IPS-18c (cell line): ENCODE data around the gene ALPK3.

ENCODE experiments used
- H3K4me3 ChIP-seq: 2 replicates; pipeline ENCODE4 v1.7.0; 2013; ENCODE audit warnings: low read depth, mild to moderate bottlenecking, low read length, moderate library complexity; ENCODE audit not compliant: insufficient read depth
- H3K9me3 ChIP-seq: one replicate; pipeline ENCODE4 v1.6.1; 2013; ENCODE audit warnings: mild to moderate bottlenecking, low read length, moderate library complexity; ENCODE audit not compliant: control insufficient read depth, insufficient read depth

The ALPK3 gene

DNA sequence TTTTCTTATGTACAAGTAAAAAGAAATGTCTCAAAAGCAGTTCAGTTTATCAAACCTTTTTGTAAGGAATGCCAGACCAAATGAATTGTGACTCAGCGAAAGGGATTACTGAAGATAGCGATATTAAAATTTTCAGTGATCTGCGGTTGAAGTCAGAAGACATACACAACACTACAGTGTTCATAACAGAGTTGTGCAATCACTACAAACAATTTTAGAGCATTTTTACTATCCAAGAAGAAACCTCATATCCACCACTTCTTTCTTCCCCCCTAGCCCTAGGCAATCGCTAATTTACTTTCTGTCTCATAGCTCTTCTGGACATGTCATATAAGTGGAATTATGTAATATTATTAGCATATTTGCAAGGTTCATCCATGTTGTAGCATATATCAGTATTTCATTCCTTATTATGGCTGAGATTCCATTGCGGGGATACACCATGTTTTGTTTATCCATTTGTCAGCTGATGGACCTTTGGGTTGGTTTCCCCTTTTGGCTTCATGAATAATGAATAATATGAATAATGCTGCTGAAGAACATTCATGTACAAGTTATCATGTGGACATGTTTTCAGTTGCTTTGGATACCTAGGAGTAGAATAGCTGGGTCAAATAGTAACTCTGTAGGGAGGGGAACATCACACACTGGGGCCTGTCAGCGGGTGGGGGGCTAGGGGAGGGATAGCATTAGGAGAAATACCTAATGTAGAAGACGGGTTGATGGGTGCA is 23.6 kb upstream of the ALPK3 start:
- no peak overlapping the region for H3K4me3 ChIP-seq

DNA sequence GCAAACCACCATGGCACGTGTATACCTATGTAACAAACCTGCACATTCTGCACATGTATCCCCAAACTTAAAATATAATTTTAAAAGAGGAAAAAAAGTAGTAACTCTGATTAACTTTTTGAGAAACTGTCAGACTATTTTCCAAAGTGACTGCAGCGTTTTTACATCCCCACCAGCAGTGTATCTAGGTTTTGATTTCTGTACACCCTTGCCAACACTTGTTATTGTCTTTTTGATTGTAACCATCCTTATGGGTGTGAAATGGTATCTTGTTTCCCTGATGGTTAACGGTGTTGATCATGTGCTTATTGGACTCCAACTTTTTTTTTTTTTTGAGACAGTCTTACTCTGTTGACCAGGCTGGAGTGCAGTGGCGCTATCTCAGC is 23.0 kb upstream of the ALPK3 start:
- no peak overlapping the region for H3K4me3 ChIP-seq
- H3K9me3 ChIP-seq, result no peaks in the 10 kb centered on the region

More for the DNA sequence above, 23.6 kb upstream of the ALPK3 start:
- no peaks in the 10 kb centered on the region for H3K9me3 ChIP-seq

DNA sequence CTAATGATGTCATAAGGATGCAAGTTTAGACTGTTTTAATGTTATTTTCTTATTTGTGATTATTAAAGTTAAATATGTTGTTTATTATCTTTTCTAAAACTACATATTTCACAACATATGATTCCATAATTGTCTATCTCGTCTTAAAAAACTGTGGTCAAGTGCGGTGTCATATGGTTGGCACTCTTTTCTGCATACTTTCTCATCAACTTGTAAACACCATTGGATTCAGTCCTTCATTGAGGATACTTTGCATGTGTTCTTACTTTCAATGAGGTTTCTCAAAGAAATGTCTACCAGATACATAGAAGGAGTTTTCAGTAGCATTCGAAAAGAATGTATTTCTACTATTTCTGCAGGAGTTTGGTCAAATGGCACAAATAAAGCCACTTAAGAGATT is 22.0 kb upstream of the ALPK3 start:
- no peaks in the 10 kb centered on the region for H3K9me3 ChIP-seq

DNA sequence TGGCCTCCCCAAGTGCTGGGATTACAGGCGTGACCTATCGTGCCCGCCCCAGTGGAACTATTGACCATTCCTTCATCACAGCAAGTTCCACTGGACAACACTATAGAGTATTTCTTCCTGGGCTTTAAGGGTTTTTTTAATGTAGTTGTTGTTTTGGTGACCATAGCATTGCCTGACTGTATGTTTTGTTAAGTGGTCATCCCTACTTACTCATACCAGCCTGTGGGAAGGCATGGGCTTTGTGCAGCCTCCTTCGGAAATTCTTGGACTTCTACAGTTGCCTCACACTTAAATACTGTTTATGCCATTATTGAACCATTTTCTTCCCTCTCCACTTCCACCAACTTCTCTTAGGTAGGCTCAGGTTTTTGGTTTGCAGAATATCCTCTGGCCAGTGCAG is 19.9 kb upstream of the ALPK3 start:
- no peak overlapping the region for H3K4me3 ChIP-seq
- H3K9me3 ChIP-seq, result no peaks in the 10 kb centered on the region

More for the DNA sequence above, 22.0 kb upstream of the ALPK3 start:
- no peak overlapping the region for H3K4me3 ChIP-seq

DNA sequence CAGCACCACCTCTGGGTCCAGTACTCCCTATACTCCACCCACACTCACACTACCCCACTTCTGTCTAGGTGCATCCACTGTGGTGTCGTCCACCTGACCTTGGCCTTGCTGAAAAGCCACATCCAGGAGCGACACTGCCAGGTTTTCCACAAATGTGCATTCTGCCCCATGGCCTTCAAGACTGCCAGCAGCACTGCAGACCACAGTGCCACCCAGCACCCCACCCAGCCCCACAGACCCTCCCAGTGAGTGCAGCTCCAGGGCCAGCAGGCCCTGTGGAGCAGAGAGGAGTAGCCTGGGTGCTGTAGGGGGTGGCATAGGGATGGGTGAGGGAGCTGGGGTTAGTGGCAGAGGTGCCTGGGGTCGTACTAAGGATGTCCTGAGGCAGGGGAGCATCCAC is 19.4 kb upstream of the ALPK3 start:
- Histone ChIP-seq H3K4me3 (no peak overlapping the region), H3K9me3 (no peaks in the 10 kb centered on the region)

DNA sequence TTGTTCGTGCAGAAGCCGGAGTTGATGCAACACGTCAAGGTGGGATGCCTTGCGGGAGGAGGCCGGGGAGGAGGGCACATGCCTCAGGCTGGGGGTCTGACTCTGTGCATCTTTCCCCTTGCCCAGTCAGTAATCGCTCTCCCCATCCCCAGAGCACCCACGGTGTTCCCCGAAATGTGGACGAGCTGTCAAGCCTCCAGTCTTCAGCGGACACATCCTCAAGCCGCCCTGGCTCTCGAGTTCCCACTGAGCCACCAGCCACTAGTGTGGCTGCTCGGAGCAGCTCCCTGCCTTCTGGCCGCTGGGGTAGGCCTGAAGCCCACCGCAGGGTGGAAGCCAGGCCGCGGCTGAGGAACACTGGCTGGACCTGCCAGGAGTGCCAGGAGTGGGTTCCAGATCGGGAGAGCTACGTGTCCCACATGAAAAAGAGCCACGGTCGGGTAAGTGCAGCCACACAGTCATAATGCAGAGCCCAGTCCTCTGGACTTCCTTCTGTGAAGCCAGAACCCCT is 18.7 kb upstream of the ALPK3 start:
- Histone ChIP-seq H3K9me3 (no peaks in the 10 kb centered on the region), H3K4me3 (no peak overlapping the region)

DNA sequence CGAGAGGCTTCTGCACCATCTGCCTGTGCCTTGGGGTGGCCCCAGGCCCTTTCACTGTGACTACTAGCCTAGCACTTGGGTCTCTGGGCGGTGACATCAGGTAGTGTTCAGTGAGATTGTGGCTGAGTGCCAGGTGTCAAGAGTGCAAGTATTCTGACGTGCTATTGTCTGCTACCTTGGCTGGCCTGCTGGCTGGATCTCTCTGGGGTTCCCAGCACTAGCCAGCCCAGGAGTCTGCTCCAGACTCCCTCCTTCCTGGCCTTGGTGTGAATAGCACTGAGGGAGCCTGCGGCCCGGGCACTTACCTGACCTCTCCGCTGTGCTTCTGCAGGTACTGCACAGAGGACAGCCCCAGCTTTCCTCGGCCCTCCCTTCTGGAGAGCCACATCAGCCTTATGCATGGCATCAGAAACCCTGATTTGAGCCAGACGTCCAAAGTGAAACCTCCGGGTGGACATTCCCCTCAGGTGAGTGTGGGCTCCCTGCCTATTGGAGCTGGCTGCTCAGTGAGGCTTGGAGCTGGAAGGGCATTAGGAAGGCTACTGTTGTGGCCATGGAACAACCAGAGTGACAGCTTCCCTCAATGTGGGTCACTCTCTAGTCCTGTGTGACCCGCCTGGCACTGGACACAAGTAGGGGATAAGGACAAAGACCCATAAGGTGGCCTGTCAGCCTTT is 17.5 kb upstream of the ALPK3 start:
- no peaks in the 10 kb centered on the region for H3K9me3 ChIP-seq
- no peak overlapping the region for H3K4me3 ChIP-seq

DNA sequence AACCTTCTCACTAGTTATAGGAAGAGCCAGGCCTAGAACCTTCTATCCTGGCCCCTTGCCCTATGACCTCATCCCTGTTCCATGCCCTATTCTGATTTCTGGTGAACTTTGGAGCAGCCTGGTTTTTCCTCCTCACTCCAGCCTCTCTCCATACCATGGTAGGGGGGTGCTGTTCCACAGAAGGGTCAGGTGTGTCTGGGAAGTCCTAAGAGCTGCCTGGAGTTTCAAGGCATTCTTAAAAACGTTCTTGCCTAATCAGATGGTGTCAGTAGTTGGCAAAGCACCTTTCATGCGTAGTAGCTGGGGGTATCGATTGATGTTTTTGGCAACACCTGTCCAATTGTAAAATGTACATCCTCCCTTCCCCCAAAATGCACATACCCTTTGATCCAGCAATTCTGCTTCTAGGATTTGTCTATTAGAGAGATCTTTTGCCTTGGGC is 16.8 kb upstream of the ALPK3 start:
- H3K9me3 ChIP-seq, result no peaks in the 10 kb centered on the region
- H3K4me3 ChIP-seq, result no peak overlapping the region

DNA sequence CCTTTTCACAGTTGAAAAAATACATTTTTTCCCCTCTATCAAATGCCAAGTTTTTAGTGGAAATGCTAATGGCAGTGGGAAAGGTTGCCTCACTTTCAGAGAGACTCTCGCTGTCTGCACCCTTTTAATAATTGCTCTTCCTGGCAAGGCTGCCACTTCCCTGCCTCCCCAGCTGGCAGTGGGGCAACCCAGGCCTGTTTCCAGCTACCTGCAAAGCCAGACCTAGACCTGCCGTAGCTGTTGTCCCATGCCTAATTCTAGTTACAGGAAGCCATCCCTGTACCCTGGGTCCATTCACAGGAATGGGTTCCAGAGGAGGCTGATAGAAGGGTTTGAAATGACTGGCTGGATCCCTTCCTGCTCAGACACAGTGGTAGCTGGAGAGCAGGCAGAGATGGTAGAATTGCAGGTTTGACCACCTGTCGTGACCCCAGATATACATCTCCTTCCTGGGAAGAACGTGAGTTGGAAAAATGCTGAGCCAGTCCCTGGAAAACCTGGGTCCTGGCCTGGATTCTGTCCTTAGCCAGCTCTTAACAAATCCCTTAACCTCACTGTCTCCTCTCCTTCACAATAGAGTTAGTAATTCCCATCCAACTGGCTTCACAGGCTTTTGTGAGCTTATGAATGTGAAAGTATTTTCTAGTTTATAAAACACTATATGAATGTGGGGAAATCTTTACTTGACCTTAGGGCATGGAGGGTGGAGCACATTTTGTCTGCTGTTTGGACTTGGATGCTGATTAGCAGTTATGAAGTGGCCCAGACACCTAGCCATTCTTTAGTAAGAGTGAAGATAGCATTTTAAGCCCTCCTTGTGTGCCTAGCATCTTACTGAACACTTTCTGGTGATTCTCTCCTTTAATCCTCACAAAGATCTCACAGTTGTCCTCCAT is 12.9 kb upstream of the ALPK3 start:
- Histone ChIP-seq H3K4me3 (no peak overlapping the region), H3K9me3 (no peaks in the 10 kb centered on the region)

DNA sequence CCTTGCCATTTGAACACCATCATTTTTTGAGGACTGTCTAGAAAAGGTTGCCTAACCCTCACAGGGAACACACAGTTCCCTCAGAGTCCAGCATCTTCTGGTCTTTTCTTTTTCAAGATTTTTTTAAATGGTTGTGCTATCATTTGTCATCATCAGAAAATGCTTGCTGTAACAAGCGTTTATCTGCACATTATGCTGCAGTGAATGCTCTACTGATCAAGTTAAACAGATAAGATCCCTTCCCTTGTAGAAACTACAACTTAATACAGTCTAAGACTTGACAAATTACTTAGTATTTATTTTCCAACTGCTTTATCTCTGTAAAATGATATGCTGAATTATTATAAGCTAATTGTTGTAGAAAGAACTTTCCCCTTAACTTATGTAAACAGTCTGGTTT is 11.9 kb upstream of the ALPK3 start:
- no peak overlapping the region for H3K4me3 ChIP-seq
- H3K9me3 ChIP-seq, result no peaks in the 10 kb centered on the region

DNA sequence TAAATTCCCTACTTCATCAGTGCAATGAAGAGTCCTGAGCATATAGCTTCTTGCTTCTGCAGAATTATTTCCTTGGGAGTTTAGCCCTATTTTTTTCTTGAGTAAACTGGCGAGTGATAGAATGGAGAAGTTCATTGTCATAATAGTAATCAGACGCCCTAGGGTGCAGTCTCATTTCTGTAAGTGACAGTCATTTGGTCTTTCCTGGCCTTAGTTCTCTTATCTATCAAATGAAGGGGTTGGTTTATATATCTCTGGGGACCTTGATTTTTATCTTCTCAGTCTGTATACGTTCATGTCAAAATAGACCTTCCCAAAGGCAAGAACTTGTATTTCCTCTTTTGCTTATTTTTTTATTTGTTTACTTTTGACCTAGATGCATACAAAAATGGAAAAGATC is 9.9 kb upstream of the ALPK3 start:
- Histone ChIP-seq H3K9me3 (no peaks in the 10 kb centered on the region), H3K4me3 (no peak overlapping the region)

DNA sequence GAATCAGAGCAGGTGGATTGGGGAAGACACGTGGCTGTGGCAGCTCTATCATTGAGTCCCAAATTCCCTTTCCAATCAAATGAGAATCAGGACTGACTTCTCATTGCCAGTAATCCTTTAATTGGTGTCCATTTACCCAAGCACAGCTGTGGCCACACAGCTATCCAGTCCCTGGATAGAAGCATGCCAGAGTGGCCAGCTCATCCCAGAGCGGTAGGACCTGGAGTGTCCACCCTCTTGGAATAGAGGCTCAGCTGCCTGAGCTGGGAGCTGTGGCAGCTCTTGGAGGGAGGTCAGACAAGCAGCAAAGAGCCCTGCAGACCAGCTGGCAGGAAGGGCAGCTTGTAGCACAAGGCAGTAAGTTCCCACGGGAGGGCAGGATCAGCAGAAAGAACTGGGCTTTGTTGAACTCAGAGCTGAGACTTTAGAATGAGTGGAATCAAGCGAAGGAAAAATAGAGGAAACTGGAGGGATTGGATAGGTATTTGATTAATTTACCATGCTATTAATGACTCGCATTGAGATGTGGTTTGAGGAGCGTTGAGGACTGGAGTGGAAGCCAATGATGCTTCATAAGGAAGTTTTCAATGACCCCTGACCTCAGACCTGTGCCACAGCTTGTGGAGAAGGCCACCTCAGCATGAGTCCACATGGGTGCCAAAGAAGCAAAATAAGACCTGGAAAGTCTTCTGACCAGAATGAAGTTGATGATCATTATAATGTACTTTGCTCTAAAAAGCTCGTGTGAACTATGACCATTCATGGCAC is 6.9 kb upstream of the ALPK3 start:
- peaks cover 2% of the 10 kb centered on the region for H3K9me3 ChIP-seq

DNA sequence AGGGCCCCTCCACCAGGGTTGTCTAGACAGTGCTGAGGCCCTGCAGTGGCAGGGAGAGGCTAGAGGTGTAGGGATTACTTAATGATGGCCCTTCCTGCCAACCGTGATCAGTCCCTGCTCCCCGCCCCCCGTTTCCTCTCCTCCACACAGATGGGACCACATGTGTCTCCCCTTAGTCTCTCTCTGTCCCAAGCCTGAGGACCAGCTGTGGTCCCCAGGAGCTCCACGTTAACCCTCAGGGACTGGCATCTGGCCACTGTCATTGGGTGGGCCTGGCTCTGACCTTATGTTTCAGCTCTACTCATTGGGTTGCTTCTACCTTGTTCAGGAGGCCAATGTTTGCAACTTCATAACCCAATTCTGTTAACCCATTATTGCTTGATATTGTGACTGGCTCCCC is 6.0 kb upstream of the ALPK3 start:
- H3K9me3 ChIP-seq, result peaks cover 2% of the 10 kb centered on the region
- H3K4me3 ChIP-seq, result no peak overlapping the region

More for the DNA sequence above, 6.9 kb upstream of the ALPK3 start:
- H3K4me3 ChIP-seq, result no peak overlapping the region

DNA sequence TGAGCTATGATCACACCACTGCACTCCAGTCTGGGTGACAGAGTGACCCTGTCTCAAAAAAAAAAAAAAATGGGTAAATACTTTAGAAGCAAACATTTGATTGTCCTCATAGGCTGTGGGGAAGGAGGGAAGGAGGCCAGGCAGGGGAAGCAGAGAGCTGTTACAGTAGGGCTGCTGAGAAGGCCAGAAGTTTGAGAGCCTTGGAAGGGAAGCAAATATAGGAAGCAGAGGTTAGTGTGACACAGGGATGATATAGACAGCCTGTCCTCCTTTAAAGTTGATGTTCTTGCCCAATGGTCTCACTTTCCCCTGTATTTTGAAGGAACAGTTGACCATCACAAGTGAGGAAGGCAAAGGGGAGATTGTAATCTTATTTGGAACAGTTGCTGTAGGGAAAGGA is 5.3 kb upstream of the ALPK3 start:
- Histone ChIP-seq H3K4me3 (no peak overlapping the region), H3K9me3 (peaks cover 2% of the 10 kb centered on the region)

DNA sequence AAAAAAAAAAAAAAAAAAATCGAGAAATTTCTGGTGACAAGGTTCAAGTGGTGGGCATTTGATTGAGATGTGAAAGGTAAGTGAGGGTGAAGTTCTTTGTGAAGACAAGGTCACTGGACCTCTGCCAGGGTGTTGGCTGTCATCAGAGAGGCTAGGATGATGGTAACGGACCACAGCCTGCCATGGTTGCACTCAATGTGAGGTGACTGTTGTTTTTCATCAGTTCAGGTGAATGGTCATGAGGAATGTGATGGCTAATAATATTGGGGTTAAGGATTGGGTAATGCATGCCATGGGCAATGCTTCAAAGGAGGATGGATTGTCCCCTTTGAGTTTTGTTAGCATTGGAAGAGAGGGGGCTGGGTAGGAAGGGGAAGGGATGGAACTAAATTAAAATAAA is 4.3 kb upstream of the ALPK3 start:
- H3K9me3 ChIP-seq, result peaks cover 2% of the 10 kb centered on the region
- H3K4me3 ChIP-seq, result no peak overlapping the region

DNA sequence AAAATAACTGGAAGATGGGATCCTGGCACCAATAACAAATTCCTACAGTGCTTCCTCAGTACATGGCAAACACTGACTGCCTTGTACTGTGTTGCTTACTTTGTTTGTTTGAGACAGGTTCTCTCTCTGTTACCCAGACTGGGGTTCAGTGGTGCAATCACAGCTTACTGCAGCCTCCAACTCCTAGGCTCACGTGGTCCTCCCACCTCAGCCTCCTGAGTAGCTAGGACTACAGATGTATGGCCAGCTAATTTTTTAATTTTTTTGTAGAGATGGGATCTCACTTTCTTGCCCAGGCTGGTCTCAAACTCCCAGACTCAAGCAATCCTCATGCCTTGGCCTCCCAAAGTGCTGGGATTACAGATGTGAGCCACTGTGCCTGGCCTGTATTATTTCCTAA is 3.7 kb upstream of the ALPK3 start:
- peaks cover 2% of the 10 kb centered on the region for H3K9me3 ChIP-seq
- no peak overlapping the region for H3K4me3 ChIP-seq

DNA sequence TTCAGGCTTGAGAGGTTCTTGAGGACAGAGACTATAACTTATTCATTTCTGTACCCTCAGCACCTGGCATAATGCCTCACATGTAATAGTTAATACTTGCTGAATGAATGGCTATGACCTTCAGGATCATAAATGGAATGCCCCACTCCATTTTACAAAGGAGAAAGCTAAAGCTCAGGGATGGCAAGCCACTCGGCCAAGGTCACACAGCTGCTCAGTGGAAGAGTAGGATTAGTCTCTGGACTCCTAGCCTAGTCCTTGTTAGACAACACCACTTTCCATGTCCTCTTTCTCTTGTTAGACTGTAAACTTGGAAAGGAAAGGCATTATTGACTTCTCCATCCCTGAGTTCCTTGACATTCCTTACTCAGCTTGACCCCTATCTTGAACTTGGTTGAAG is 3.2 kb upstream of the ALPK3 start:
- H3K9me3 ChIP-seq, result peaks cover 2% of the 10 kb centered on the region
- H3K4me3 ChIP-seq, result no peak overlapping the region
